NCI-H460 (cell line): ENCODE results near the gene CENPF. TPM values are rescaled to one million over a fixed set of nuclear protein-coding genes. Genes with fewer than 3 reads are reported as not detected.

Experiments
- DNase-seq: peaks from one replicate; pipeline ENCODE4 v3.0.0-alpha.2; 2016; ENCODE audit warnings: low read depth; ENCODE audit errors: extremely low read depth
- total RNA-seq: library from RNA; depleted of rRNA; stranded (reverse); fragments of >200 nt; shearing (Covaris generic); gene quantifications from 2 replicates; pipeline ENCODE4 v1.2.3, GENCODE V29; 2014; rRNA removed

CENPF gene
- total RNA-seq, 1 experiment from 2014 or later, result 103 TPM

DNA sequence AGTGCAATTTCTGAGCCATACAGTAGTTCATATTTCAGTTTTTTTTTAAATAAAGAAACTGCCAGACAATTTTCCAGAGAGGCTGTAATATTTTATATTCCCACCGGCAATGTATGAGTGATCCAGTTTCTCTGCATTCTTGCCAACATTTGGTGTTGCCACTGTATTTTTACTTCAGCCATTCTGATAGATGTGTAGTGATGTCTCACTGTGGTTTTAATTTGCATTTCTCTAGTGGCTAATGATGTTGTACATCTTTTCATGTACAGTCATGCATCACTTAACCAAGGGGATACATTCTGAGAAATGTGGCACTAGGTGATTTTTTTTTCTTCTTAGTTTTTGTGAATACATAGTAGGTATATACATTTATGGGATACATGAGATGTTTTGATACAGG, 99.6 kb downstream of the CENPF start:
- DNase-seq, result no peak

DNA sequence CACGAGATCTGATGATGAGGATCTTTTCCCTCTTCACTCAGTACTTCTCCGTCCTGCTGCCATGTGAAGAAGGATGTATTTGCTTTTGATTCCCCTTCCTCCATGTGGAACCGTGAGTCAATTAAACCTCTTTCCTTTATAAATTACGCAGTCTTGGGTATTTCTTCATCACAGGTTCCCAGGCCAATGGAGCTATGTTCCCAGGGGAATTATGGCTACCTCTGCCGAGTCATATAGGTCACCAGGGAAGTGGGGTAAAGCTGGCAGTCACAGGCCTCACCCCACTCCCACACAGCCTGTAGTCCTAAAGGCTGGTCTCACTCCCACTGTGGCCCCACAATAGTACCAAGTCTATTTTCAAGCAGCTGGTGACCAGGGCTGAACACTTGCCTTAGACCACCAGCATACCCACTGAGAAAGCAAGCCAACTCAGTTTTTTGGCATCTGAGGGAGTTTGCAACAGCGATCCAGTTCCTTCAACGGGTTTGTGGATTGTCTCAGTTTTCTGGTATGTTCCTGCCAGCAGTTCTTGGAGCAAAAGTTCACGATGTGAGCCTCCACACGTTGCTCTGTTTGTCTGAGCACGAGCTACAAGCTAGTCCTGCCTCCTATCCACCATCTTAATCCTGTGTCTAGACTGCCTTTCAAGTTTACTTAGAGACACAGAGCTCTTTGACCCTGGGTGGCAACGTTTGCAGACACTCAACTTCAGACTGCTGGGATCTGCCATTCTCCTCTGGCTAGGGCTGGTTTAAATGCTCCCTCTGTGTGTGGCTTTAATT, 104.5 kb downstream of the CENPF start:
- DNase-seq, result no peak

GRCh38 chr1:214708321-214708955, 105.4 kb downstream of the CENPF start:
- no peak for DNase-seq

DNA sequence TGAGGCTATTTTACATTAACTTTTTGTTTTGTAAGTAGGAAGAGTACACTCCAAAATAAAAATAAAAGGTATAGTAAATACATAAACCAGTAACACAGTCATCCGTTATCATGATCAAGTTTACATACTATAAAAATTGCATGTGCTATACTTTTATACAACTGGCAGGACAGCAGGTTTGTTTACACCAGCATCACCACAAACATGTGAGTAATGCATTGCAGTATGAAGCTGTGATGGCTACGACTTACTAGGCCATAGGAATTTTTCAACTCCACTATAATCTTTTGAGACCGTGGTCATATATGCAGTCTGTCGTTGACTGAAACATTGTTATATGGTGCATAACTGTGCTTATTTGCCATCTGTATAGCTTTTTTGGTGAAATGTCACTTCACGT, 106.2 kb downstream of the CENPF start:
- no peak for DNase-seq

- no peak for DNase-seq
Observed at GRCh38 chr1:214712737-214713136, 109.7 kb downstream of the CENPF start.

Other genes with a start within 250 kb of the CENPF start
- gene PTPN14, start 51.6 kb upstream of the CENPF start, total RNA-seq, result 58.3 and 59.1 TPM in 2 replicates